Testis (tissue), 3 donors: ENCODE results near the gene GCNT2. TPM values are rescaled to one million over a fixed set of nuclear protein-coding genes. Genes with fewer than 3 reads are reported as not detected.
A peak's percentile ranks its signal among the peaks of the same experiment; 100 is the strongest.

Experiments used
- DNase-seq: peaks from one replicate; pipeline ENCODE4 v3.0.0-alpha.2; 2019
- H3K27ac ChIP-seq, 2 donors: fragments of 200-600 bp; sonication (generic); one replicate each; pipeline ENCODE4 v1.5.1; 2019
- H3K27me3 ChIP-seq: fragments of 200-600 bp; sonication (generic); one replicate; pipeline ENCODE4 v1.5.1; 2019
- H3K36me3 ChIP-seq: fragments of 200-600 bp; sonication (generic); one replicate; pipeline ENCODE4 v1.5.1; 2017; ENCODE audit warnings: low read depth; ENCODE audit errors: missing control alignments
- H3K4me1 ChIP-seq: fragments of 200-600 bp; sonication (generic); one replicate; pipeline ENCODE4 v1.5.1; 2019
- H3K4me3 ChIP-seq, 2 donors: fragments of 200-600 bp; sonication (generic); one replicate each; pipeline ENCODE4 v1.5.1; 2017 to 2019
- H3K9me3 ChIP-seq: fragments of 200-600 bp; sonication (generic); one replicate; pipeline ENCODE4 v1.5.1; 2017
- POLR2A ChIP-seq: fragments of 450-650 bp; IDR thresholded peaks from one replicate; pipeline ENCODE4 v1.6.1; 2017; ENCODE audit warnings: antibody characterized with exemption, mild to moderate bottlenecking, moderate library complexity
- WGBS, 2 donors: methylation state at CpG; one replicate each; pipeline ENCODE4 v1.1.5; 2018; 5-methylcytosine and 5-hydroxymethylcytosine counted together
- intact Hi-C: fragments of 100-400 bp; cut with DNase I; formaldehyde crosslinking; loops from one replicate; pipeline ENCODE4 v1.15.1; 2023; ENCODE audit warnings: low total_unique reads
- polyA plus RNA-seq: library from polyadenylated mRNA; stranded (reverse); fragments of 350-450 nt; fragmentation: Illumina TruSeq; extraction: RNeasy Lipid Tissue Mini Kit (QIAGEN cat#74804); gene quantifications from one replicate; pipeline ENCODE4 v1.2.3, GENCODE V29; 2014; ENCODE audit warnings: low read depth, low replicate concordance; ENCODE audit not compliant: insufficient read depth
- total RNA-seq, 2 donors: library from RNA; depleted of rRNA; stranded (reverse); fragments of >200 nt; gene quantifications; one replicate each; pipeline ENCODE4 v1.2.3, GENCODE V29; 2016
- TF ChIP-seq, protein P1 (sequence below), 3 experiments: fragments of 450-650 bp in 2 of 3; fragments of 200-600 bp in 1 of 3; sonication (generic) in 1 of 3; IDR thresholded peaks; one replicate each; pipeline ENCODE4 v1.5.1; 2016 to 2019; ENCODE audit warnings: antibody characterized with exemption in 3 of 3, mild to moderate bottlenecking in 2 of 3, moderate library complexity in 1 of 3

The GCNT2 gene
- total and polyA plus RNA-seq, 3 donors from 2014 or later = 12.8 to 28.0 (median 17.0) TPM

DNA sequence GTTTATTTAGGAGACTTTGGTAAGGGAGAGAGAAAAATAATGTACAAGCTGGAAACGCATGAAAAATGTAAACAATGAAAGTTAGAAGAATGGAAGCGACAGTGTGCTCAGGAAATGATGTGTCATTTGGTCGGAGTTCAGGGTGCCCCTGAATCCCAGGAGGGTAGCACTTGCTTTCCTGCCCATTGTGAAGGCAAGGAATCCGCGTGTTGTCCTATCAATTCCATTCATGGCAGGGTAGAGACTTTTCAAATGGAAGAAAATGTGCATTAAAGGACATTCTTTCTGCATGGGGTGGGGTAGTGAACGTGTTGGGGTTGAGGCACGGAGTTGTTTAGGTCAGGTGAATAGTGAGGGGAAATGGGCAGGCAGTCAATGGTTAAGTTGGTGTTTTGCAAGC is 33.7 kb downstream of the GCNT2 start:
- H3K4me1 ChIP-seq = peaks cover 16% of the 10 kb centered on the region
- no peaks in the 10 kb centered on the region for H3K27me3 ChIP-seq
- no peaks in the 10 kb centered on the region for H3K9me3 ChIP-seq
- 64 to 70% methylated on average over 7 of the region's 7 CpGs for WGBS, 2 donors
- TF ChIP-seq POLR2A = no peak
- TF ChIP-seq, protein P1, sequence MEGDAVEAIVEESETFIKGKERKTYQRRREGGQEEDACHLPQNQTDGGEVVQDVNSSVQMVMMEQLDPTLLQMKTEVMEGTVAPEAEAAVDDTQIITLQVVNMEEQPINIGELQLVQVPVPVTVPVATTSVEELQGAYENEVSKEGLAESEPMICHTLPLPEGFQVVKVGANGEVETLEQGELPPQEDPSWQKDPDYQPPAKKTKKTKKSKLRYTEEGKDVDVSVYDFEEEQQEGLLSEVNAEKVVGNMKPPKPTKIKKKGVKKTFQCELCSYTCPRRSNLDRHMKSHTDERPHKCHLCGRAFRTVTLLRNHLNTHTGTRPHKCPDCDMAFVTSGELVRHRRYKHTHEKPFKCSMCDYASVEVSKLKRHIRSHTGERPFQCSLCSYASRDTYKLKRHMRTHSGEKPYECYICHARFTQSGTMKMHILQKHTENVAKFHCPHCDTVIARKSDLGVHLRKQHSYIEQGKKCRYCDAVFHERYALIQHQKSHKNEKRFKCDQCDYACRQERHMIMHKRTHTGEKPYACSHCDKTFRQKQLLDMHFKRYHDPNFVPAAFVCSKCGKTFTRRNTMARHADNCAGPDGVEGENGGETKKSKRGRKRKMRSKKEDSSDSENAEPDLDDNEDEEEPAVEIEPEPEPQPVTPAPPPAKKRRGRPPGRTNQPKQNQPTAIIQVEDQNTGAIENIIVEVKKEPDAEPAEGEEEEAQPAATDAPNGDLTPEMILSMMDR (IDR thresholded peaks at IDR 0.05) = no peak
- no peak for DNase-seq
- no peak overlapping the region for H3K4me3 ChIP-seq
- no peak overlapping the region for H3K27ac ChIP-seq
- H3K36me3 ChIP-seq = no peaks in the 10 kb centered on the region
- intact Hi-C loops = no loop called here

DNA sequence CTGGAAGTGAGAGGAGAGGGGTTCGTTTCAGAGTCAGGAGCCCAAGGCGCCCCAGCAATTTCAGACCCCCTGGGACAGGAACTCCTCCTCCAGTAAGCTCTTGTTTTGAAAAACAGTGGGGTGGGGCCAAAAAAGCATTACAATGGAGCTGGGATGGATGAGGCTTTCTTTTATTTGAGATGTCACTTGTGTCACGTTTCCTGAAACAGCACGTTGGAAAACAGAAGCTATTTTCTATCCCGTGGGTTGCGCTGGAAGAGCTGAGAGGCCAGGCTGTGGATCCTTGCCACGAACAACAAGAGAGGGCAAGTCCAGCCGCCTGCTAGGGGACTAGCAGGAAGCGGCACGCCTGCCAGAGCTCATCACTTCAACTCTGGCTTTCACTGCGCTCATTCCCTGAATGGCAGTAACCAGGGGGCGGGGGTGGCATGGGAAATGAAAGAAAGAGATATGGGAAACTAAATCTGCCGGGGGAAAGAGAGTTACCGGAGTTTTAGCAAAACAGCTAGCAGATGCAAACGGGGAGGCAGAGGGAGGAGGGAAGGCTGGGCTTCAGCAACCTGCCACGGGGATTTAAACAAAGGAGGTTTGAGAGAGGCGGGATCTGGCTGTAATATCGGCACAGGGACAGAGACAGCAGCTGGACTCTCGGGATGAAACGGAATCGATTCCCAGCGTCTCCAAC is 34.6 kb downstream of the GCNT2 start:
- intact Hi-C loops = no loop called here
- Histone ChIP-seq H3K36me3 (no peaks in the 10 kb centered on the region), H3K27ac (no peak overlapping the region), H3K4me1 (peaks cover 16% of the 10 kb centered on the region), H3K4me3 (peak overlapping the region; percentile 1 to 26), H3K9me3 (no peaks in the 10 kb centered on the region), H3K27me3 (no peaks in the 10 kb centered on the region)
- peak; percentile 37 for DNase-seq
- WGBS, 2 donors = 7 to 9% methylated on average over 22 of the region's 22 CpGs
- TF ChIP-seq POLR2A = no peak
- TF ChIP-seq, protein P1 (IDR thresholded peaks at IDR 0.05) = no peak

DNA sequence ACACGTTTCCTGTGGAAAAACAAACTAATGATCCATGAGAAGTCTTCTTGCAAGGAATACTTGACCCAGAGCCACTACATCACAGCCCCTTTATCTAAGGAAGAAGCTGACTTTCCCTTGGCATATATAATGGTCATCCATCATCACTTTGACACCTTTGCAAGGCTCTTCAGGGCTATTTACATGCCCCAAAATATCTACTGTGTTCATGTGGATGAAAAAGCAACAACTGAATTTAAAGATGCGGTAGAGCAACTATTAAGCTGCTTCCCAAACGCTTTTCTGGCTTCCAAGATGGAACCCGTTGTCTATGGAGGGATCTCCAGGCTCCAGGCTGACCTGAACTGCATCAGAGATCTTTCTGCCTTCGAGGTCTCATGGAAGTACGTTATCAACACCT is 35.4 kb downstream of the GCNT2 start:
- no peaks in the 10 kb centered on the region for H3K36me3 ChIP-seq
- no peak overlapping the region for H3K27ac ChIP-seq
- WGBS, 2 donors = 28 to 31% methylated on average over 6 of the region's 6 CpGs

DNA sequence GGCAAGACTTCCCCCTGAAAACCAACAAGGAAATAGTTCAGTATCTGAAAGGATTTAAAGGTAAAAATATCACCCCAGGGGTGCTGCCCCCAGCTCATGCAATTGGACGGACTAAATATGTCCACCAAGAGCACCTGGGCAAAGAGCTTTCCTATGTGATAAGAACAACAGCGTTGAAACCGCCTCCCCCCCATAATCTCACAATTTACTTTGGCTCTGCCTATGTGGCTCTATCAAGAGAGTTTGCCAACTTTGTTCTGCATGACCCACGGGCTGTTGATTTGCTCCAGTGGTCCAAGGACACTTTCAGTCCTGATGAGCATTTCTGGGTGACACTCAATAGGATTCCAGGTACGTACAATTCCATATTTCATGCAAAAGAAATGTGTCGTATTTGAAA is 35.8 kb downstream of the GCNT2 start:
- no peaks in the 10 kb centered on the region for H3K9me3 ChIP-seq
- DNase-seq = no peak
- intact Hi-C loops = no loop called here
- H3K36me3 ChIP-seq = no peaks in the 10 kb centered on the region
- WGBS, 2 donors = 67 to 74% methylated on average over 6 of the region's 6 CpGs
- TF ChIP-seq, protein P1 (IDR thresholded peaks at IDR 0.05) = no peak
- no peak for TF ChIP-seq POLR2A
- H3K27me3 ChIP-seq = no peaks in the 10 kb centered on the region
- no peak overlapping the region for H3K4me3 ChIP-seq
- H3K27ac ChIP-seq = no peak overlapping the region
- H3K4me1 ChIP-seq = peaks cover 16% of the 10 kb centered on the region

More for the DNA sequence above, 35.4 kb downstream of the GCNT2 start:
- no peak overlapping the region for H3K4me3 ChIP-seq
- TF ChIP-seq POLR2A = no peak
- TF ChIP-seq, protein P1 (IDR thresholded peaks at IDR 0.05) = no peak
- H3K9me3 ChIP-seq = no peaks in the 10 kb centered on the region
- peaks cover 16% of the 10 kb centered on the region for H3K4me1 ChIP-seq
- DNase-seq = no peak
- intact Hi-C loops = no loop called here
- no peaks in the 10 kb centered on the region for H3K27me3 ChIP-seq

DNA sequence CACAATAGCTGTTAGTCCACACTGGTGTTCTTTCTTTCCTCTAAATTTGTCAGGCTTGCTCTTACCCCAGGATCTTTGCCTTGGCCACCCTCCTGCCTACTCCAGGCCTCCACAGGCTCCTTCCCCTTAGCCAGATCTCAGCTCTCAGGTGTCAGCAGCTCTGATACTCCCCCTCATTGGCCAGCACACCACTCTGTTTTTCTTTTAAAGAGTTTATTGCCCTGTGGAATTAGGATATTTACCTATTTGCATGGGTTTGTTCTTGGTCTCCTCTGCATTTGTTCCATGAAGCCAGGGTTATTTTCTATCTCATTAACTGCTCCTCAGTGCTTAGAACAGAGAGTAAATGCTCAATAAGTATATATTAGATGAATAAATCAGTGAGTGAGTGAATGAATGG is 36.8 kb downstream of the GCNT2 start:
- intact Hi-C loops = no loop called here
- no peak for DNase-seq

More for the DNA sequence above, 36.8 kb downstream of the GCNT2 start:
- TF ChIP-seq, protein P1 (IDR thresholded peaks at IDR 0.05) = no peak
- no peak for TF ChIP-seq POLR2A
- Histone ChIP-seq H3K36me3 (no peaks in the 10 kb centered on the region), H3K27me3 (no peaks in the 10 kb centered on the region), H3K27ac (no peak overlapping the region), H3K4me1 (peaks cover 16% of the 10 kb centered on the region), H3K4me3 (no peak overlapping the region), H3K9me3 (no peaks in the 10 kb centered on the region)
